OCI-LY1 (cell line): ENCODE data around the gene A2M.

Source experiments
- H2AFZ ChIP-seq: fragments of 200-600 bp; sonication (generic), shearing (Covaris generic); 2 replicates; pipeline ENCODE4 v1.6.0; 2014; ENCODE audit warnings: antibody characterized with exemption, mild to moderate bottlenecking, low read length
- H3F3A ChIP-seq: fragments of 200-600 bp; sonication (generic), shearing (Covaris generic); 2 replicates; pipeline ENCODE4 v1.6.0; 2014; ENCODE audit warnings: mild to moderate bottlenecking, antibody characterized with exemption, low read length, moderate library complexity; ENCODE audit not compliant: insufficient read depth
- H3K27ac ChIP-seq: fragments of 200-600 bp; sonication (generic); 2 replicates; pipeline ENCODE4 v1.5.1; 2014; ENCODE audit warnings: low read length, mixed run types, mild to moderate bottlenecking, low read depth; ENCODE audit not compliant: poor library complexity, severe bottlenecking
- H3K27me3 ChIP-seq: fragments of 200-600 bp; sonication (generic); 2 replicates; pipeline ENCODE4 v1.6.0; 2014; ENCODE audit warnings: antibody characterized with exemption, mild to moderate bottlenecking, low read length, moderate library complexity; ENCODE audit not compliant: insufficient read depth
- H3K36me3 ChIP-seq: fragments of 200-600 bp; sonication (generic); 2 replicates; pipeline ENCODE4 v1.6.1; 2014; ENCODE audit warnings: mild to moderate bottlenecking, antibody characterized with exemption, low read length, moderate library complexity, mixed read lengths; ENCODE audit not compliant: insufficient read depth
- H3K4me1 ChIP-seq: fragments of 200-600 bp; sonication (generic); 2 replicates; pipeline ENCODE4 v1.5.1; 2014; ENCODE audit warnings: mild to moderate bottlenecking, low read length, moderate library complexity; ENCODE audit not compliant: insufficient read depth, severe bottlenecking
- H3K4me2 ChIP-seq: fragments of 200-600 bp; sonication (generic), shearing (Covaris generic); 2 replicates; pipeline ENCODE4 v1.6.1; 2014; ENCODE audit warnings: low read length
- H3K4me3 ChIP-seq: fragments of 200-600 bp; sonication (generic); 2 replicates; pipeline ENCODE4 v1.5.1; 2014; ENCODE audit warnings: low read length, low read depth, mild to moderate bottlenecking, mixed read lengths; ENCODE audit not compliant: poor library complexity, severe bottlenecking
- H3K79me2 ChIP-seq: fragments of 200-600 bp; shearing (Covaris generic); 2 replicates; pipeline ENCODE4 v1.6.1; 2016; ENCODE audit warnings: mixed run types, low read length, mixed read lengths; ENCODE audit not compliant: insufficient read depth
- H3K9ac ChIP-seq: fragments of 200-600 bp; sonication (generic), shearing (Covaris generic); 2 replicates; pipeline ENCODE4 v1.6.1; 2014; ENCODE audit warnings: mild to moderate bottlenecking, low read length, mixed read lengths
- H3K9me2 ChIP-seq: fragments of 200-600 bp; sonication (generic), shearing (Covaris generic); 2 replicates; pipeline ENCODE4 v1.6.1; 2014; ENCODE audit warnings: low read depth, mild to moderate bottlenecking, low read length, mixed read lengths
- H3K9me3 ChIP-seq: fragments of 200-600 bp; shearing (Covaris generic); 2 replicates; pipeline ENCODE4 v1.6.1; 2014; ENCODE audit warnings: low read length, mixed read lengths
- H4K20me1 ChIP-seq: fragments of 200-600 bp; sonication (generic), shearing (Covaris generic); 2 replicates; pipeline ENCODE4 v1.6.0; 2016; ENCODE audit warnings: mild to moderate bottlenecking, low read length; ENCODE audit not compliant: insufficient read depth
- CTCF ChIP-seq: fragments of 200-600 bp; sonication (generic), shearing (Covaris generic); IDR thresholded peaks from 2 replicates; pipeline ENCODE4 v1.5.1; 2017; ENCODE audit warnings: mild to moderate bottlenecking, antibody characterized with exemption, low read length, moderate library complexity, mixed read lengths
- EZH2 ChIP-seq: fragments of 200-600 bp; sonication (generic), shearing (Covaris generic); IDR thresholded peaks from 2 replicates; pipeline ENCODE4 v1.8.0; 2017; ENCODE audit warnings: borderline replicate concordance, mixed run types, mild to moderate bottlenecking, antibody characterized with exemption, low read length, moderate library complexity, mixed read lengths

Gene A2M

GRCh38 chr12:9074484-9075137 is 41.1 kb downstream of the A2M start:
- H3K9me2 ChIP-seq = no peaks in the 10 kb centered on the region
- no peak for TF ChIP-seq CTCF
- TF ChIP-seq EZH2 = no peak
- no peaks in the 10 kb centered on the region for H4K20me1 ChIP-seq
- H3K4me3 ChIP-seq = no peak overlapping the region
- no peaks in the 10 kb centered on the region for H3K4me1 ChIP-seq
- no peak overlapping the region for H2AFZ ChIP-seq
- H3K9me3 ChIP-seq = no peaks in the 10 kb centered on the region
- no peak overlapping the region for H3K4me2 ChIP-seq
- no peak overlapping the region for H3K9ac ChIP-seq
- H3K79me2 ChIP-seq = no peaks in the 10 kb centered on the region
- H3K27ac ChIP-seq = no peak overlapping the region
- H3K27me3 ChIP-seq = no peaks in the 10 kb centered on the region
- H3K36me3 ChIP-seq = no peaks in the 10 kb centered on the region
- H3F3A ChIP-seq = no peaks in the 10 kb centered on the region

DNA sequence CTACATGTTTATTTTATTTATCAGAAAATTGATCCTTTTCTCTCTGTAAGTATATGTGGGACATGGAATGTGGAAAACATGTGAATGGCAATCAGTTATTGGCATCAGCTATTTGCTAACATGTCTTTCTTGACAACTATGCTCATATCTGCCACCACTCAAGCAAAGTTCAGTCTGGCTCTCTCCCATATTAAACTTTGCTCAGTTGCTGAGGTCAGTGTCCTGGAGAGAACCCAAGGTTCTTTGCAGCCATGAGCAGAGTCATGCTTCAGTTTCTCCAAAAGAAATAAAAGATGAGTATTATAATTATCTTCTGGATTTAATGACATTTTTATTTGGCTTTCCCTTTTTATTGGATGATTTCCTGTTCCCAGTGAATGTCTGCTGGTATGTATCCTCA is 42.6 kb downstream of the A2M start:
- Histone ChIP-seq H4K20me1 (no peaks in the 10 kb centered on the region), H2AFZ (no peak overlapping the region), H3K4me1 (no peaks in the 10 kb centered on the region), H3K27ac (no peak overlapping the region), H3K4me3 (no peak overlapping the region), H3K79me2 (no peaks in the 10 kb centered on the region), H3K9ac (no peak overlapping the region), H3K9me3 (no peaks in the 10 kb centered on the region), H3K9me2 (no peaks in the 10 kb centered on the region), H3K4me2 (no peak overlapping the region), H3K27me3 (no peaks in the 10 kb centered on the region), H3F3A (no peaks in the 10 kb centered on the region), H3K36me3 (no peaks in the 10 kb centered on the region)
- no peak for TF ChIP-seq CTCF
- no peak for TF ChIP-seq EZH2

DNA sequence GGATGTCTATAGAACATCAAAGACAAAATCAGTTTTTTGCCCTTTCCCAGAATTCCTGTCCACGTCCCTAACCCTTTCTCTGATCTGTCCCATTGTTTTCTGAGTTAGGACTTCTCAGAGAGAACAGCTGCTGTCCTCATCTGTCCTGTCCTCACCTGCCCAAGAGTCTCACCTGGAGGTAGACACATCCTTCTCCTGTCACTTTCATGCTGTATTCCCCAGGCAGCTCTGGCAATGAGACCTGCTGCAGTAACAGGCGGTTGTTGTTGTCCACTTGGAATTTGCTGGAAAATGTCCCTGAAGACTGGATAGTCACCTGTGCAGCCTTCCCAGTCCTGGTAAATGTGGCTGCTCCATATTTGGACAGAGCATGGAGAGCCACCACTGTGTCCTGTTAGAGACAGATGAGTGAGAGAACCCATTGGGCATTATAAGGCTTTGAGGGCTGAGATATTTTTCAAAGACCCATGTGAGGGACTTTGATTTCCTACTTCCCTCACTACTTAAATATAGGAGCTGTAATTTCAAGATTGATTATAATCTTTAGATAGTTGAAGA is 43.2 kb downstream of the A2M start:
- no peak overlapping the region for H3K27ac ChIP-seq
- H2AFZ ChIP-seq = no peak overlapping the region
- H3K4me1 ChIP-seq = no peaks in the 10 kb centered on the region
- no peaks in the 10 kb centered on the region for H3K36me3 ChIP-seq
- H3K9me3 ChIP-seq = no peaks in the 10 kb centered on the region
- H3K9ac ChIP-seq = no peak overlapping the region
- no peaks in the 10 kb centered on the region for H3K9me2 ChIP-seq
- no peak overlapping the region for H3K4me2 ChIP-seq
- no peak overlapping the region for H3K4me3 ChIP-seq
- no peaks in the 10 kb centered on the region for H3K27me3 ChIP-seq
- no peaks in the 10 kb centered on the region for H3K79me2 ChIP-seq
- no peaks in the 10 kb centered on the region for H3F3A ChIP-seq
- TF ChIP-seq CTCF = no peak
- no peak for TF ChIP-seq EZH2
- no peaks in the 10 kb centered on the region for H4K20me1 ChIP-seq
